HG02763 (cell line): ENCODE results near the gene SERPINB12.

Experiments used
- ATAC-seq: cut with Tn5 transposase; IDR thresholded peaks from one replicate; pipeline ENCODE4 v1.9.1; 2021; ENCODE audit warnings: mild to moderate bottlenecking, moderate library complexity; ENCODE audit not compliant: unreplicated experiment

Gene SERPINB12

GRCh38 chr18:63542069-63542468 is at the start of gene SERPINB12:
Gene SERPINB12 (plus strand): TSS chr18:63542369. CDS start chr18:63556160, 13,791 bp downstream.
- no peak for ATAC-seq

- no peak for ATAC-seq
These were observed 49.3 kb upstream of the SERPINB12 start for GRCh38 chr18:63492851-63493250.

GRCh38 chr18:63495675-63496074 is 46.5 kb upstream of the SERPINB12 start:
- no peak for ATAC-seq

GRCh38 chr18:63505566-63506335 is 36.4 kb upstream of the SERPINB12 start:
- no peak for ATAC-seq

- ATAC-seq: no peak
These were observed 35.9 kb upstream of the SERPINB12 start for GRCh38 chr18:63506336-63506646.

GRCh38 chr18:63508596-63508995 is 33.6 kb upstream of the SERPINB12 start:
- no peak for ATAC-seq

GRCh38 chr18:63511285-63511684 is 30.9 kb upstream of the SERPINB12 start:
- no peak for ATAC-seq

GRCh38 chr18:63514326-63514725 is 27.8 kb upstream of the SERPINB12 start:
- no peak for ATAC-seq

- no peak for ATAC-seq
These were observed 27.1 kb upstream of the SERPINB12 start for GRCh38 chr18:63514888-63515678.

GRCh38 chr18:63515801-63516200 is 26.4 kb upstream of the SERPINB12 start:
- no peak for ATAC-seq

GRCh38 chr18:63518178-63519012 is 23.8 kb upstream of the SERPINB12 start:
- ATAC-seq: no peak

- no peak for ATAC-seq
These were observed 22.0 kb upstream of the SERPINB12 start for GRCh38 chr18:63520053-63520685.

GRCh38 chr18:63523660-63524059 is 18.5 kb upstream of the SERPINB12 start:
- ATAC-seq: no peak

- no peak for ATAC-seq
These were observed 14.9 kb upstream of the SERPINB12 start for GRCh38 chr18:63527251-63527650.

- no peak for ATAC-seq
These were observed 13.2 kb upstream of the SERPINB12 start for GRCh38 chr18:63528863-63529492.

GRCh38 chr18:63532471-63532870 is 9.7 kb upstream of the SERPINB12 start:
- no peak for ATAC-seq

- no peak for ATAC-seq
These were observed 7.6 kb upstream of the SERPINB12 start for GRCh38 chr18:63534615-63535014.

GRCh38 chr18:63539904-63540510 is 2.2 kb upstream of the SERPINB12 start:
- no peak for ATAC-seq

- no peak for ATAC-seq
These were observed 1.8 kb downstream of the SERPINB12 start for GRCh38 chr18:63544017-63544416.

GRCh38 chr18:63545000-63545399 is 2.8 kb downstream of the SERPINB12 start:
- no peak for ATAC-seq
